Measurements from ENCODE around the gene ATP1A2. TPM values are rescaled to one million over a fixed set of nuclear protein-coding genes. Genes with fewer than 3 reads are reported as not detected.

Gene ATP1A2
- total and polyA plus RNA-seq, 2 of the 8 experiments (the other 6 are each of a cell fraction or from before 2014, with no cell fraction given) = 39.7 to 40.8 TPM

DNA sequence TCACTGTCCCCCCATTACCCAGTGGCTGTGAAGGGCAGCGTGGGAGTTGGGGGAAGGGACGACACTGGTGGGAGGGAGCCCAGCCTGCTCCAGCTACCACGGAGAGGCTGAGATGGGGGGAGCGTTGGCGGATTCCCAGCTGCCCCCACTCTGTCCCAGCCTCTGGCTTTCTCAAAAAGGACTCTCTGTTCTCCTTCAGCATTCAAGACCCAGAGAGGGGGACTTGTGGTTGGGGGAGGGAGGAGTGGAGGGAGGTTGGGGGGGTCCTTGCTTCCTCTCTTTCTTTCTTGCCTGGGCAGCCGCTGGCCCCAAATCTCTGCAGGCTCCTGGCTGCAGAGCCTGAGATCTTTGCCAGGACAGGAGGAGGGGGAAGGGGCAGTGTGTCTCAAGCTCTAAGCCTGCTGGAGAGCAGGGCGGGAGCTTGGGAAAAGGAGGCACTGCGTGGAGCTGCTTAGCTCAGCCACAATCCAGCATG, 2.2 kb downstream of the ATP1A2 start (continued):
- TF ChIP-seq E2F6 (IDR thresholded peaks at IDR 0.05) = no peak
- TF ChIP-seq CBX8 (IDR thresholded peaks at IDR 0.05; ENCODE audit: borderline replicate concordance, low read depth, low read length) = no peak
- TF ChIP-seq CBX5 (IDR thresholded peaks at IDR 0.05; ENCODE audit: low read depth, low read length) = no peak
- TF ChIP-seq ZNF274 (IDR thresholded peaks at IDR 0.05; ENCODE audit: borderline replicate concordance, extremely low read depth, low read length) = no peak
